NCI-H526 treated with DMSO at 0.1 percent for 48 hours (cell line): Measurements from ENCODE around the gene KIF3C.
A peak's percentile ranks its signal among the peaks of the same experiment; 100 is the strongest.

ENCODE experiments used
- DNase-seq: peaks from one replicate; lab custom pipeline; 2025; lab: John Stamatoyannopoulos, UW

Gene KIF3C

DNA sequence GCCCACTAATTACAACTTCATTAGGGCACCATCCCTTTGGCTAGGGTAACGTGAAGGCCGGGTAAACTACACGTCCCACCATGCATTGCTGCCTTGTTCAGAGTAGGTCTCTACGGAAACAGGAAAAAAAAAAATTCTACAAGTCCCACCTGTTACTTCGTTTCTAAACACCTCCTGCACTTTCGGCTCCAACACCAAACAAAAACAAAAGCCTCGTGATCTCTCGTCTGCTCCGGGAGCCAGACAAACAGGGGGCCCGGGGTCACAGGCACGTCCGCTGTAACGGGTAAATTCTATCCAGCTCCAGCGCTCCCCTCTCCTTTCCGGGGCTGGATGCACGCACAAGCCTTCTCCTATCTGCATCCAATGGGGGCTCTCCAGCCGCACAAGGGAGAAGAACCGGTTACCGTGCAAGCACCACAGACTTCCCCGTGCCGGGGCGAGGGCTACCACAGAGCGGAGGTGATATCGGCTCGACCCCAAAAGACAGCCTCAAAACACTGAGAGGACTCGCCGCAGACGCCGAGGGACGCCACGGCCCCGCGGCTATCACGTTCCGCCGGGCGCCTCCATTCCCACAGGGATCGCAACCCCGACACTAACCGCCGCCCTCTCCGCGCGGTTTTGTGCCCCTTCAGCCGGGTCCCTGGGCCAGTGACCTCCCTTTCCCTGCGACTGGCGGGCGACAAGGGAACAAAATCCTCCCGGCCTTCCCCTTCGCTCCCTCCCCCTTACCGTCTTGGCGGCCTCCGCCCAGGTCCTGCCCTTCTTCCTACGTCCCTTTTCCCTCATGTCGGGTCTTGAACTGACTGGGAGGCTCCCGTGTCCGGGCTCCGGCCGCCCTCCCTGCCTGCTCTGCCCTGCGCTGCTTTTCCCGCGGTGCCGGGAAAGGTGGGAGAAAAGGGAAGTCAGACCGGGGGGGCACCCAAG is 104.6 kb downstream of the KIF3C start:
- peak; percentile 54 for DNase-seq
